Stimulated activated CD4-positive, alpha-beta T cell treated with anti-CD3 and anti-CD28 coated beads, Interleukin-15, amount 100 ng/mL, for 48 hours (primary cell): Measurements from ENCODE around the gene UGT1A10.
"Not testable (repeated sequence)": the region's sequence is repeated elsewhere in the genome, so short reads cannot be mapped to it uniquely, and the experiment has no call there.

Source experiments
- DNase-seq, 2 donors: peaks; one replicate each; pipeline ENCODE4 v3.0.0-alpha.2; 2020; ENCODE audit warnings: low read depth in 2 of 2

The UGT1A10 gene

GRCh38 chr2:233636306-233636705 is at the start of gene UGT1A10:
Gene UGT1A10, plus strand, starts transcription at chr2:233636448. Its CDS starts 75 bp downstream, at chr2:233636523.
- DNase-seq, result not testable (repeated sequence)

- DNase-seq, result no peak
These were observed 47.8 kb upstream of the UGT1A10 start for GRCh38 chr2:233588400-233588799.

- DNase-seq, result not testable (repeated sequence)
These were observed 43.5 kb upstream of the UGT1A10 start for GRCh38 chr2:233592706-233593105.

GRCh38 chr2:233593201-233593600 is 43.0 kb upstream of the UGT1A10 start:
- no peak for DNase-seq

- DNase-seq, result no peak
These were observed 38.7 kb upstream of the UGT1A10 start for GRCh38 chr2:233597522-233597921.

GRCh38 chr2:233598952-233599351 is 37.3 kb upstream of the UGT1A10 start:
- no peak for DNase-seq

GRCh38 chr2:233600386-233600785 is 35.9 kb upstream of the UGT1A10 start:
- no peak for DNase-seq

GRCh38 chr2:233602076-233602475 is 34.2 kb upstream of the UGT1A10 start:
- no peak for DNase-seq

GRCh38 chr2:233603520-233603919 is 32.7 kb upstream of the UGT1A10 start:
- DNase-seq, result no peak

GRCh38 chr2:233604826-233605225 is 31.4 kb upstream of the UGT1A10 start:
- DNase-seq, result no peak

- DNase-seq, result no peak
These were observed 30.6 kb upstream of the UGT1A10 start for GRCh38 chr2:233605680-233606079.

- DNase-seq, result no peak
These were observed 25.0 kb upstream of the UGT1A10 start for GRCh38 chr2:233611284-233611683.

- not testable (repeated sequence) for DNase-seq
These were observed 18.8 kb upstream of the UGT1A10 start, which contains the start of gene UGT1A8 for GRCh38 chr2:233617476-233617875. Gene UGT1A8, plus strand, starts transcription at chr2:233617633. Its CDS starts 75 bp downstream, at chr2:233617708.

GRCh38 chr2:233620204-233620603 is 16.0 kb upstream of the UGT1A10 start:
- DNase-seq, result no peak

- DNase-seq, result not testable (repeated sequence)
These were observed 14.4 kb upstream of the UGT1A10 start for GRCh38 chr2:233621863-233622262.

GRCh38 chr2:233627331-233628025 is 8.8 kb upstream of the UGT1A10 start:
- no peak for DNase-seq

GRCh38 chr2:233638836-233639235 is 2.6 kb downstream of the UGT1A10 start:
- no peak for DNase-seq

- no peak for DNase-seq
These were observed 3.6 kb downstream of the UGT1A10 start for GRCh38 chr2:233639860-233640259.

- no peak for DNase-seq
These were observed 6.9 kb downstream of the UGT1A10 start for GRCh38 chr2:233643128-233643527.

- DNase-seq, result not testable (repeated sequence)
These were observed 9.8 kb downstream of the UGT1A10 start for GRCh38 chr2:233646033-233646432.

GRCh38 chr2:233650981-233651380 is 14.7 kb downstream of the UGT1A10 start:
- DNase-seq, result no peak

GRCh38 chr2:233651430-233651829 is 15.2 kb downstream of the UGT1A10 start:
- no peak for DNase-seq

- DNase-seq, result no peak
These were observed 18.3 kb downstream of the UGT1A10 start for GRCh38 chr2:233654501-233654900.

- no peak for DNase-seq
These were observed 18.8 kb downstream of the UGT1A10 start for GRCh38 chr2:233655043-233655442.
